Stomach smooth muscle (tissue), 2 donors: ENCODE results near the gene NRXN3.

ENCODE experiments used
- H3K27ac ChIP-seq: one replicate; pipeline ENCODE4 v1.7.0; 2013; ENCODE audit warnings: mild to moderate bottlenecking, low read length, inconsistent platforms
- H3K27me3 ChIP-seq, 2 donors: one replicate each; pipeline ENCODE4 v1.7.0; 2013; ENCODE audit warnings: low read length in 2 of 2; ENCODE audit not compliant: insufficient read depth in 2 of 2, control insufficient read depth in 1 of 2
- H3K36me3 ChIP-seq, 2 donors: one replicate each; pipeline ENCODE4 v1.7.0; 2013; ENCODE audit warnings: low read length in 2 of 2; ENCODE audit not compliant: control insufficient read depth in 2 of 2, insufficient read depth in 2 of 2
- H3K4me1 ChIP-seq: one replicate; pipeline ENCODE4 v1.7.0; 2013; ENCODE audit warnings: low read length; ENCODE audit not compliant: control insufficient read depth, insufficient read depth
- H3K4me3 ChIP-seq, 2 donors: one replicate each; pipeline ENCODE4 v1.7.0; 2013; ENCODE audit warnings: low read length in 2 of 2
- H3K9ac ChIP-seq, 2 donors: one replicate each; pipeline ENCODE4 v1.7.0; 2013; ENCODE audit warnings: low read length in 2 of 2, mild to moderate bottlenecking in 1 of 2
- H3K9me3 ChIP-seq, 2 donors: one replicate each; pipeline ENCODE4 v1.7.0; 2013; ENCODE audit warnings: low read length in 2 of 2; ENCODE audit not compliant: control insufficient read depth in 2 of 2
- donor health status: healthy.
- donor health status: Pancreatic carcinoma.

The NRXN3 gene

DNA sequence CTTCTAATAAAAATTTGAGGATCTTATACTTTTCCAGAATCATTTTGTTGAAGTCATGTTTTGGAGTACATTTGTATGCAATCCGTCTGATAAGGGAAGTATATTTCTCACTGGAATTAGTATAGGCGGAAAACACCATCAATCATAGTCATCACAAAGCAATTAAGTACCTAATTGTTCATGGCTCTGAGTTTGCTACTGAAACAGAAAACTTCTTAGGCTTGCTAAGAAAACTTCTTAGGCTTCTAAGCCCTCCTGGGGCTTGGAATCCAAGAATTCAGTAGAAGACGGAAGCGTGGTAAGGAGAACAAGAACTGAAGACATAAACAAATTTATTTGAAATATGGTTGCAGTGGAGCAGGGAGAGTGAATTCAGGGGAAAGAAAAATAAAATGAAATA, 1404.9 kb downstream of the NRXN3 start:
- no peaks in the 10 kb centered on the region for H3K27me3 ChIP-seq
- no peak overlapping the region for H3K4me3 ChIP-seq
- no peak overlapping the region for H3K9ac ChIP-seq
- no peaks in the 10 kb centered on the region for H3K9me3 ChIP-seq
- H3K36me3 ChIP-seq, result no peaks in the 10 kb centered on the region
- no peak overlapping the region for H3K27ac ChIP-seq
- no peaks in the 10 kb centered on the region for H3K4me1 ChIP-seq

DNA sequence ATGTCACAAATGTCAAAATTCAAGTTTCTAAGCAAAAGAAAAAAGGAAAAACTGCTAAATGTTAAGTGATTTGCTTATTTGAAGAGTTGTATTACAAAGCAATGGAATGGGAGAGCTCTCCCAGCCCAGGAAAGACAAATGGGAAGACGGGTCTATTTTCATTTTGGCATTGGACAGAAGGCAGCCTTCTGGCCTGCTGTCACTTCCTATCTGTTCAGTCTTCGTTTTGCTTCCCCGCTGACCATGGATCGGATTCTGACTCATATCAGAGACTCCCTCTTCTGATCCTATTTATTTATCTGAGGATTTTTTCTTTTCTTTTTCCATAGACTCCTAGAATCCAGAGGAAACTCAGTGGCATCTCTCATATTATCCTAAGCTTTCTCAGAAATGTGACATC, 1406.3 kb downstream of the NRXN3 start:
- Histone ChIP-seq H3K27me3 (no peaks in the 10 kb centered on the region), H3K4me3 (no peak overlapping the region), H3K9me3 (no peaks in the 10 kb centered on the region), H3K27ac (no peak overlapping the region), H3K36me3 (no peaks in the 10 kb centered on the region), H3K4me1 (no peaks in the 10 kb centered on the region), H3K9ac (no peak overlapping the region)

DNA sequence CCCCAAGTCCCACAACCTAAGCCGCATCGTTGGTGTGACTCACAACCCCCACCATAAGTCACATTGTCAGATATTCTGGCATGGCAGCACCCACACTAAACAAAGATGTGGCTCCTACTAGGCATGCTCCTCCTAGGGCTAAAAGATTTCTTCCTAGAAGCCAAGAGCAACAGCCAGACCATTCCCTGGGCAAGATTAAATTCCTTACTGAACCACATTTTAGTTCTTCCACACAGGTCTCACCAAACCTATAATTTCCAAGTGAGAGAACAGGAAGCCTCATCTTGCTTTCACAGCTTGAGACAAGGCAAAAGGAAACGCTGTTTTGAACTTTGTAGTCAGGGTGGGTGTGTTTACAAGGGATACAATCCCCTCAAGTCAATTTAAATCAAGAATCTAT, 1408.3 kb downstream of the NRXN3 start:
- Histone ChIP-seq H3K4me3 (no peak overlapping the region), H3K9me3 (no peaks in the 10 kb centered on the region), H3K27ac (no peak overlapping the region), H3K27me3 (no peaks in the 10 kb centered on the region), H3K4me1 (no peaks in the 10 kb centered on the region), H3K9ac (no peak overlapping the region), H3K36me3 (no peaks in the 10 kb centered on the region)

DNA sequence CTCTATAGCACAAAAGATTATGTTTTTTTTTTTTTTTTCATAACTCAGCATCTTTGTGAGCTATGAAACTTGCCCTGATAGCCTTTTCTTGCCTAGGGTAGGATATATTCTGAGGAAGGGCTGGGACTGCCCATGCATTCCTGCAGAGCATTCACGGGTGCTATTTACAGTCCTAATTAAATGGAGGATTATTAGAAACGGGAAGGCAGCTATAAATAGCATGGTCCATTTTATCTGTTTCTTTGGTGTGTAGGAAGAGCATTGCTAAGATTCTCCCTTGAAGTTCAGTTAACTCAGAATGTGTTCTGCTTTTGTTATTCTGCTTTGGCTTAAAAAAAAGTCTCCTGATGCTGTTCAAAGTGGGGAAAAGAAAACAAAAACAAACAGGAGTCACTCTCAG, 1410.2 kb downstream of the NRXN3 start:
- Histone ChIP-seq H3K4me1 (no peaks in the 10 kb centered on the region), H3K36me3 (no peaks in the 10 kb centered on the region), H3K9ac (no peak overlapping the region), H3K27ac (no peak overlapping the region), H3K9me3 (no peaks in the 10 kb centered on the region), H3K4me3 (no peak overlapping the region), H3K27me3 (no peaks in the 10 kb centered on the region)

DNA sequence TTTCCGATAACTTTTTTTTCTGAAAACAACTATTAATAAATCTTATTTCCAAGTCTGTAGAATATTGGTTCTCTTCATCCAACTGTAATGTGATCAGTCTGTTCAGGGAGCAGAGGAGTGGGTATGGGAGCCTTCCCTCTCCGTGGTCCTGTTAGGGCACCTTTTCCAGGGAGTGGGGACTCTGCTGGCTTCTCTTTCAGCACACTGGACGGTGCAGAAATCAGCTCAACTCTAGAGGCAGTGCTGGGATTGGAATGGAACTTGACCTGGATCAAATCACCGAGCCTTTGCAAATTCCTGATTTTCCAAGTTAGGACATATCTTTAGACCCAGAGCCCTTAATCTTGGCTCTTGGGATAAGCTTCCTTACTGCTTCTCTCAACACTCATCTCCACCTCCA, 1410.7 kb downstream of the NRXN3 start:
- no peak overlapping the region for H3K27ac ChIP-seq
- no peak overlapping the region for H3K9ac ChIP-seq
- no peaks in the 10 kb centered on the region for H3K27me3 ChIP-seq
- no peak overlapping the region for H3K4me3 ChIP-seq
- no peaks in the 10 kb centered on the region for H3K36me3 ChIP-seq
- no peaks in the 10 kb centered on the region for H3K9me3 ChIP-seq
- H3K4me1 ChIP-seq, result peaks cover 3% of the 10 kb centered on the region

DNA sequence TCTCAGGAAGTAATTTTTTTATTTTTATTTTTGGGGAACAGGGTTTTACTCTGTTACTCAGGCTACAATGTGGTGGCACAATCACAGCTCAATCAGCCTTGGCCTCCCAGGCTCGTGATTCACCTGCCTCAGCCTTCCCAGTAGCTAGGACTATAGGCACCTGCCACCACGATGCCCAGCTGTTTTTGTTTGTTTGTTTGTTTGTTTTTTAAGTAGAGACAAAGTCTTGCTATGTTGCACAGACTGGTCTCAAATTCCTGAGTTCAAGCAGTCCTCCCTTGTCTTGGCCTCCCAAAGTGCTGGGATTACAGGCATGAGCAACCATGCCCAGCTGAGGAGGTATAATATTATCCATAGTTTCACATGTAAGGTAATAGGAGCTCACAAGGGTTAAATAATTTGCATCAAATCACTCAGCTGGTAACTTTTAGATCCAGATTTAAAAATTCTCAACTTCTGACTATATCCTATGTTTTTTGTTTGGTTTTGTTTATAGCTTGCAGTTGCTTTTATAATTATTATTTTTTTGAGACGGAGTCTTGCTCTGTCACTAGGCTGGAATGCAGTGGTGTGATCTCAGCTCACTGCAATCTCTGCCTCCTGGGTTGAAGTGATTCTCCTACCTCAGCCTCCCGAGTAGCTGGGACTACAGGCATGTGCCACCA, 1411.9 kb downstream of the NRXN3 start:
- peaks cover 4% of the 10 kb centered on the region for H3K4me1 ChIP-seq
- H3K27ac ChIP-seq, result no peak overlapping the region
- H3K9me3 ChIP-seq, result no peaks in the 10 kb centered on the region
- no peaks in the 10 kb centered on the region for H3K36me3 ChIP-seq
- no peak overlapping the region for H3K4me3 ChIP-seq
- H3K9ac ChIP-seq, result no peak overlapping the region
- H3K27me3 ChIP-seq, result no peaks in the 10 kb centered on the region

DNA sequence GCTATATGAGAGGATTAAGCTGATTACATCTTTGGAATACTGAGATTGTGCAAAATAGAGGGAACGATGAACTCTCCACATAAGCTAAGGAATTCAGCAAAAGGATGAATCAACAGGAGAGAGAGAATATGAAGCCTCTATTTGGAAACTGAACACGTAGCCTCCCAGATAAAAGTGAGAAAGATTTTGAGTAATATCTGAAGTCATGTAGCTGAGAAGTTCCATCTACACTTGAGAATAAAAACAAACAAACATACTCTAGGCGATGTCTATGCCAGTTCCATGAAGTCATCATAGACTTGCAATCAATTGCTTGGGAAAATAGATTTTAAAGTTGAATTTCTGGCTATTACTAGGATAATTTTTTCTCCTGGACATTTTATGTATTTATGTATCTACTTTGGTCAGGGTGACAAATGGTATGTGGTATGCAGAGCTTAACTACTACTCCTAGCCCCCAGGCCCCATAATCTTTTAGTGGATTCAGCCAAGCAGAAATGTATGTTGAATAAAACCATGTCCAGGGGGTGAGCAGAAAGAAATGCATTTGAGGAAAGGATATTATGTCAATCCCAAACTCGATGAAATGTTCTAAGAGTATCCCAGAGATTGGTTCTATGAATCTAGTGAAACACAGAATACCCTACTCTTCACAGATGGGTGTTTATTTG, 1413.7 kb downstream of the NRXN3 start:
- Histone ChIP-seq H3K27me3 (no peaks in the 10 kb centered on the region), H3K4me3 (no peak overlapping the region), H3K9ac (no peak overlapping the region), H3K36me3 (no peaks in the 10 kb centered on the region), H3K27ac (no peak overlapping the region), H3K9me3 (no peaks in the 10 kb centered on the region), H3K4me1 (peaks cover 4% of the 10 kb centered on the region)

DNA sequence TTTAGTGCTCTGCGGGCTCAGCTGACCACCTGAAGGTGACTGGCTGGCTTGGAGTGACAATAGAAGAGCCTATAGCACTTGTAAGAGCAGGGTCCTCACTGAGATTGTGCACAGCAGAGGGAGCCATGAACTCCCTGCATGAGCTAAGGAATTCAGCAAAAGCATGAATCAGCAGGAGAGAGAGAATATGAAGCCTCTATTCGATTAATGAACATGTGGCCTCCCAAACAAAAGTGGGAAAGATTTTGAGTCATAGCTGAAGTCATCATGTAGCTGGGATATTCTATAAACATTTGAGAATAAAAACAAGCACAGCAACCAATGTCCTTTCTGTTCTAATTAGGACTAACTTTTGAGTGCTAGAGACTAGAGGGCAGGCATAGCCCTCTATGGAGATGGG, 1414.5 kb downstream of the NRXN3 start:
- no peak overlapping the region for H3K27ac ChIP-seq
- no peak overlapping the region for H3K4me3 ChIP-seq
- H3K9ac ChIP-seq, result no peak overlapping the region
- no peaks in the 10 kb centered on the region for H3K36me3 ChIP-seq
- peaks cover 4% of the 10 kb centered on the region for H3K4me1 ChIP-seq
- no peaks in the 10 kb centered on the region for H3K27me3 ChIP-seq
- no peaks in the 10 kb centered on the region for H3K9me3 ChIP-seq

DNA sequence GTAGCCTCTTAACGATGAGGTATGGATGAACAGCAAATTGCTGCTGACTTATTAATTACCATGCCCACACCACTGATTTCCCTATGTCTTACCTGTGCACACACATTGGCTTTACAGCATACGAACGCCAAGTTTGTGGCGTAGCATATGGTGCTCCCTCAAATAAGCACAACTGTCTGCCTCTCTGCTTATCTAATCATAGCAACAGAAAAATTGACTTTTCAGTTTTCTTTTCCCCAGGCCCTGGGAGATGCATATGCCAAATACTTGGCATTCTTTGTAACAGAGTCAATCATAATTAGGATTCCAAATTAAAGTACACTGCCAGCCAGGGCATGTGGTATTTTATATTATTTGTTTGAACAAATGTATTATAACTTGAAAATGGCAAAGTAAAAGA, 1415.7 kb downstream of the NRXN3 start:
- Histone ChIP-seq H3K9ac (no peak overlapping the region), H3K4me1 (peaks cover 4% of the 10 kb centered on the region), H3K27me3 (no peaks in the 10 kb centered on the region), H3K36me3 (no peaks in the 10 kb centered on the region), H3K4me3 (no peak overlapping the region), H3K9me3 (no peaks in the 10 kb centered on the region), H3K27ac (no peak overlapping the region)

DNA sequence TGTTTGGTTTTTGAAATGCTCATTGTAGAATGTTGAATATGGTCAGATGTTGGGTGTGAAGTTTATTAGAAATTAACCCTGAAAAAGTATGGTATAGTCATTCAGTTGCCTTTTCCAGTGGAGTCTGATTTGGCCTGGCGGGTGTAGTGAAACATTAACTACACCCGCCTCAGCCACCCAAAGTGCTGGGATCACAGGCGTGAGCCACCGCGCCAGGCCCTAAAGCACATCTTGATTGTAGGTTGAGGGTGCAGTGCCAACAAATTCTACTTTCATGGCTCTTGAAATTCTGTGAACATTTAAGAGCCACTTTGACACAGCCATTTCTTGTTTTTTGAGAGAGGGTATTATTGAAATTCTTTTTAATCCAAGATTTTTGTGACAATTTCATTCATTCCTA, 1416.2 kb downstream of the NRXN3 start:
- no peaks in the 10 kb centered on the region for H3K27me3 ChIP-seq
- no peaks in the 10 kb centered on the region for H3K9me3 ChIP-seq
- no peak overlapping the region for H3K9ac ChIP-seq
- H3K4me1 ChIP-seq, result peaks cover 4% of the 10 kb centered on the region
- no peak overlapping the region for H3K4me3 ChIP-seq
- no peak overlapping the region for H3K27ac ChIP-seq
- H3K36me3 ChIP-seq, result no peaks in the 10 kb centered on the region

DNA sequence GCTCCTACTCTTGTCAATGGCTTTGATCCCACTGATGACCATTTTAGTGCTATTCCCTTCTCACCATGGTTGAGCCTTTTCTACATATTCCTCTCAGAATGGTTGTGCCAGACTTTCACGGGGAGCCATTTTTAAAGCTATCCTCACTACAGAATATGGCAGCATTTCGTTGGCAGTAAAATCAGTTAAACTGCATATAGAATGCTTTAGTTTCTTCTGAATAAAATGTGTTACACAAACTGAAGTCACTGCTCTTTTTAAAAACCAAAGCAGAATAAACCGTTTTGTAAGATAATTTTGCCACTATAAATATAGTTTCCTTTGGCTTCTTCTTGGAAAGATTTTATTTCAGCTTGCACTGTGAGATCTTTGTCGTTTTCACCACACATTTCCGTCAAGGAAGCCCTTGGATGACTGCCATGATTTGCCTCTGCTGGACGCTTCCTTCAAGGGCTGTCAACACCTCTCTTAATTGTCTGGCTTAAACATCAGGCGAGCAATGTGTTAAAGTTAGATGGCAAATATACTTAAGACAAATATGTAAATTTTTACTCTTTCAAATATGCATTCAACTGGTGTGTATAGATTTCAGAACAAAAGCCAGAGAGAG, 1416.9 kb downstream of the NRXN3 start:
- Histone ChIP-seq H3K9me3 (no peaks in the 10 kb centered on the region), H3K36me3 (no peaks in the 10 kb centered on the region), H3K27me3 (no peaks in the 10 kb centered on the region), H3K27ac (no peak overlapping the region), H3K4me1 (peaks cover 4% of the 10 kb centered on the region), H3K4me3 (no peak overlapping the region), H3K9ac (no peak overlapping the region)
